ENCODE results near the gene AP5S1. TPM values are rescaled to one million over a fixed set of nuclear protein-coding genes. Genes with fewer than 3 reads are reported as not detected.

The AP5S1 gene
- total and polyA plus RNA-seq, 9 of the 15 experiments (the other 6 are each of a cell fraction or from before 2014, with no cell fraction given): 2.6 to 8.8 (median 4.4) TPM

DNA sequence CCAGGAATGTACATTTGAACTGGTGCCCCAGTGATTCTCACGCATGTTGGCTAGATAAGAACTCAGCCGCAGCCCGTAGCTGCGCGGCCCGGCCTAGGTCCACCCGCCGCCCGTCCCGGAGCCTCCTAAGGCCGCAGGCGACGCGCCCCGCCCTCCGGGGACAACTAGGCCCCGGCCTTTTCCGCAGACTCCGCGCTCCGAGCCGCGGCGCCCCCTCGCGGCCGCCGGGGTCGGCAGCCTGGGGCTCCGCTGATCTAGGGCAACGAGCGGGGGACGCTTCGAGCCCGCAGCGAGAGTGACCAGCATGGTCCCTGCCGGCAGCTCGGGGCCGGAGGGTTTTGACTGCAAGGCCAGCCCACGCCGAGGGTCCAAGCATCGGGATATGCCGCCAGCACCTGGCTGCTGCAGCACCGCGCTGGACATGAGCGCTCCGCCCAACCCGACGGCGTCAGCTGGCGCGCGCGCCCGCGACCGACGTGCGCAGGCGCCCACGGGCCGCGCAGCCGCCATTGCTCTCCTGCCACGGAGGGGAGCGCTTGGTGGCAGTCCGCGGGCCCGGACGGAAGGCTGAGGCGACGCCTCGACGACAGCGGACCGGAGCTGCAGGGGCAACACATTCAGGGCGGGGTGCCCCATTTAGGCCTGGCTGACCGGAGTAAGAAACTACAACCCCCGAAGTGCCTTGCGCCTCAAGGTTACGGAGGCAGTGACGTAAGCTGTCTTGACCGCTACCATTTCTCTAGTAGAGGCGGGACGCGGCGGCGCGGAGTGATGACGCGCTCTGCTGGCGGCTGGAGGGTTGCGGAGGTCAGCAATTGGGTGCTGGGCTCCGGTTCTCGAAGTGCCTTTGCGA lies at the start of gene AP5S1 (continued):
- TF ChIP-seq, protein P1, sequence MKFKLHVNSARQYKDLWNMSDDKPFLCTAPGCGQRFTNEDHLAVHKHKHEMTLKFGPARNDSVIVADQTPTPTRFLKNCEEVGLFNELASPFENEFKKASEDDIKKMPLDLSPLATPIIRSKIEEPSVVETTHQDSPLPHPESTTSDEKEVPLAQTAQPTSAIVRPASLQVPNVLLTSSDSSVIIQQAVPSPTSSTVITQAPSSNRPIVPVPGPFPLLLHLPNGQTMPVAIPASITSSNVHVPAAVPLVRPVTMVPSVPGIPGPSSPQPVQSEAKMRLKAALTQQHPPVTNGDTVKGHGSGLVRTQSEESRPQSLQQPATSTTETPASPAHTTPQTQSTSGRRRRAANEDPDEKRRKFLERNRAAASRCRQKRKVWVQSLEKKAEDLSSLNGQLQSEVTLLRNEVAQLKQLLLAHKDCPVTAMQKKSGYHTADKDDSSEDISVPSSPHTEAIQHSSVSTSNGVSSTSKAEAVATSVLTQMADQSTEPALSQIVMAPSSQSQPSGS (CRISPR knock-in tag; IDR thresholded peaks at IDR 0.05): peak; percentile 95
- no peak for TF ChIP-seq NFXL1 (CRISPR knock-in tag; IDR thresholded peaks at IDR 0.05)
- TF ChIP-seq, protein P2, sequence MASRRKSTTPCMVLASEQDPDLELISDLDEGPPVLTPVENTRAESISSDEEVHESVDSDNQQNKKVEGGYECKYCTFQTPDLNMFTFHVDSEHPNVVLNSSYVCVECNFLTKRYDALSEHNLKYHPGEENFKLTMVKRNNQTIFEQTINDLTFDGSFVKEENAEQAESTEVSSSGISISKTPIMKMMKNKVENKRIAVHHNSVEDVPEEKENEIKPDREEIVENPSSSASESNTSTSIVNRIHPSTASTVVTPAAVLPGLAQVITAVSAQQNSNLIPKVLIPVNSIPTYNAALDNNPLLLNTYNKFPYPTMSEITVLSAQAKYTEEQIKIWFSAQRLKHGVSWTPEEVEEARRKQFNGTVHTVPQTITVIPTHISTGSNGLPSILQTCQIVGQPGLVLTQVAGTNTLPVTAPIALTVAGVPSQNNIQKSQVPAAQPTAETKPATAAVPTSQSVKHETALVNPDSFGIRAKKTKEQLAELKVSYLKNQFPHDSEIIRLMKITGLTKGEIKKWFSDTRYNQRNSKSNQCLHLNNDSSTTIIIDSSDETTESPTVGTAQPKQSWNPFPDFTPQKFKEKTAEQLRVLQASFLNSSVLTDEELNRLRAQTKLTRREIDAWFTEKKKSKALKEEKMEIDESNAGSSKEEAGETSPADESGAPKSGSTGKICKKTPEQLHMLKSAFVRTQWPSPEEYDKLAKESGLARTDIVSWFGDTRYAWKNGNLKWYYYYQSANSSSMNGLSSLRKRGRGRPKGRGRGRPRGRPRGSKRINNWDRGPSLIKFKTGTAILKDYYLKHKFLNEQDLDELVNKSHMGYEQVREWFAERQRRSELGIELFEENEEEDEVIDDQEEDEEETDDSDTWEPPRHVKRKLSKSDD (conservative IDR thresholded peaks at IDR 0.05; ENCODE audit: low read length): peak; percentile 81
- no peak for TF ChIP-seq ETV6 (IDR thresholded peaks at IDR 0.05; ENCODE audit: borderline replicate concordance in 1 of 2, low read depth in 2 of 2, low read length in 1 of 2)
- peak; percentile 79; the same call in 1 of the 2 replicates for TF ChIP-seq ETV6 (CRISPR knock-in tag; IDR thresholded peaks at IDR 0.05; ENCODE audit: borderline replicate concordance)
- TF ChIP-seq, protein P3, sequence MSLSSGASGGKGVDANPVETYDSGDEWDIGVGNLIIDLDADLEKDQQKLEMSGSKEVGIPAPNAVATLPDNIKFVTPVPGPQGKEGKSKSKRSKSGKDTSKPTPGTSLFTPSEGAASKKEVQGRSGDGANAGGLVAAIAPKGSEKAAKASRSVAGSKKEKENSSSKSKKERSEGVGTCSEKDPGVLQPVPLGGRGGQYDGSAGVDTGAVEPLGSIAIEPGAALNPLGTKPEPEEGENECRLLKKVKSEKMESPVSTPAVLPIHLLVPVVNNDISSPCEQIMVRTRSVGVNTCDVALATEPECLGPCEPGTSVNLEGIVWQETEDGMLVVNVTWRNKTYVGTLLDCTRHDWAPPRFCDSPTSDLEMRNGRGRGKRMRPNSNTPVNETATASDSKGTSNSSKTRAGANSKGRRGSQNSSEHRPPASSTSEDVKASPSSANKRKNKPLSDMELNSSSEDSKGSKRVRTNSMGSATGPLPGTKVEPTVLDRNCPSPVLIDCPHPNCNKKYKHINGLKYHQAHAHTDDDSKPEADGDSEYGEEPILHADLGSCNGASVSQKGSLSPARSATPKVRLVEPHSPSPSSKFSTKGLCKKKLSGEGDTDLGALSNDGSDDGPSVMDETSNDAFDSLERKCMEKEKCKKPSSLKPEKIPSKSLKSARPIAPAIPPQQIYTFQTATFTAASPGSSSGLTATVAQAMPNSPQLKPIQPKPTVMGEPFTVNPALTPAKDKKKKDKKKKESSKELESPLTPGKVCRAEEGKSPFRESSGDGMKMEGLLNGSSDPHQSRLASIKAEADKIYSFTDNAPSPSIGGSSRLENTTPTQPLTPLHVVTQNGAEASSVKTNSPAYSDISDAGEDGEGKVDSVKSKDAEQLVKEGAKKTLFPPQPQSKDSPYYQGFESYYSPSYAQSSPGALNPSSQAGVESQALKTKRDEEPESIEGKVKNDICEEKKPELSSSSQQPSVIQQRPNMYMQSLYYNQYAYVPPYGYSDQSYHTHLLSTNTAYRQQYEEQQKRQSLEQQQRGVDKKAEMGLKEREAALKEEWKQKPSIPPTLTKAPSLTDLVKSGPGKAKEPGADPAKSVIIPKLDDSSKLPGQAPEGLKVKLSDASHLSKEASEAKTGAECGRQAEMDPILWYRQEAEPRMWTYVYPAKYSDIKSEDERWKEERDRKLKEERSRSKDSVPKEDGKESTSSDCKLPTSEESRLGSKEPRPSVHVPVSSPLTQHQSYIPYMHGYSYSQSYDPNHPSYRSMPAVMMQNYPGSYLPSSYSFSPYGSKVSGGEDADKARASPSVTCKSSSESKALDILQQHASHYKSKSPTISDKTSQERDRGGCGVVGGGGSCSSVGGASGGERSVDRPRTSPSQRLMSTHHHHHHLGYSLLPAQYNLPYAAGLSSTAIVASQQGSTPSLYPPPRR (CRISPR knock-in tag; IDR thresholded peaks at IDR 0.05; ENCODE audit: borderline replicate concordance): peak; percentile 94; the same call in 1 of the 2 replicates
- TF ChIP-seq JUN (IDR thresholded peaks at IDR 0.05; ENCODE audit: borderline replicate concordance, low read depth, low read length): peak; percentile 63; the same call in 1 of the 2 replicates
- TF ChIP-seq JUN (CRISPR knock-in tag; IDR thresholded peaks at IDR 0.05; ENCODE audit: borderline replicate concordance): peak; percentile 88; the same call in 1 of the 2 replicates
- 0 out of 4 replicates have a peak, but pooled peaks of 1 of the 2 experiments have one; percentile 28 for TF ChIP-seq FOXK2 (conservative IDR thresholded peaks at IDR 0.05 in 1 of 2, IDR thresholded peaks at IDR 0.05 in 1 of 2; ENCODE audit: low read depth in 2 of 2)
- peak; percentile 25; the same call in 1 of the 2 replicates for TF ChIP-seq ZNF165 (CRISPR knock-in tag; IDR thresholded peaks at IDR 0.05; ENCODE audit: borderline replicate concordance)
- TF ChIP-seq ZNF384 (IDR thresholded peaks at IDR 0.05; ENCODE audit: low read depth, low read length): 0 out of 2 replicates have a peak, but pooled peaks have one; percentile 13
- peak; percentile 85 for TF ChIP-seq FIP1L1 (IDR thresholded peaks at IDR 0.05; ENCODE audit: low read depth, low read length, poor library complexity, severe bottlenecking)
- no peak for TF ChIP-seq HEY1 (CRISPR knock-in tag; IDR thresholded peaks at IDR 0.05; ENCODE audit: borderline replicate concordance)
- peak; percentile 49; the same call in 1 of the 2 replicates for TF ChIP-seq E2F3 (CRISPR knock-in tag; IDR thresholded peaks at IDR 0.05)
- TF ChIP-seq RFX7 (CRISPR knock-in tag; IDR thresholded peaks at IDR 0.05): no peak
- 0 out of 2 replicates have a peak, but pooled peaks have one; percentile 32 for TF ChIP-seq TOE1 (IDR thresholded peaks at IDR 0.05; ENCODE audit: borderline replicate concordance)
- TF ChIP-seq TOE1 (CRISPR knock-in tag; IDR thresholded peaks at IDR 0.05; ENCODE audit: borderline replicate concordance, low read depth): no peak; the same call in 1 of the 2 replicates

Measured in K562 (cell line).